HG03196 (cell line): Measurements from ENCODE around the gene SLC4A3.

Source experiments
- ATAC-seq: cut with Tn5 transposase; IDR thresholded peaks from one replicate; pipeline ENCODE4 v1.9.1; 2021; ENCODE audit not compliant: unreplicated experiment

The SLC4A3 gene

GRCh38 chr2:219627103-219628100 is at the start of gene SLC4A3:
TSS of gene SLC4A3 (plus strand) at chr2:219627630. CDS start at chr2:219627993, 363 bp downstream.
- ATAC-seq: no peak

GRCh38 chr2:219578811-219579613 is 48.4 kb upstream of the SLC4A3 start:
- ATAC-seq: no peak

DNA sequence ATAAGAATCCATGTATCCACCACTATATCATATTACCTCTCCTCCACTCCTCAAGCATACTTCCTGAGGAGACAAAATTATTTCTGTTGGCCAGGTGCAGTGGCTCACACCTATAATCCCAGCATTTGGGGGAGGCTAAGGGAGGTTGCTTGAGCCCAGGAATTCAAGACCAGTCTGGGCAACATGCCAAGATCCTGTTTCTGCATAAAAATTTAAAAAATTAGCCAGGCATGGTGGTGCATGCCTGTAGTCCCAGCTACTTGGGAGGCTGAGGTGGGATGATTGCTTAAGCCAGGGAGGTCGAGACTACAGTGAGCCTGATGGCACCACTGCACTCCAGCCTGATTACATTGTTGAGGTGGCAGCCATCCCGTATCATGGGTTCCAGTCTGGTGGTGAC is 46.1 kb upstream of the SLC4A3 start:
- ATAC-seq: no peak

GRCh38 chr2:219591091-219591490 is 36.3 kb upstream of the SLC4A3 start:
- no peak for ATAC-seq

- no peak for ATAC-seq
Observed at GRCh38 chr2:219592736-219593135, 34.7 kb upstream of the SLC4A3 start.

- no peak for ATAC-seq
Observed at GRCh38 chr2:219593154-219593553, 34.3 kb upstream of the SLC4A3 start.

DNA sequence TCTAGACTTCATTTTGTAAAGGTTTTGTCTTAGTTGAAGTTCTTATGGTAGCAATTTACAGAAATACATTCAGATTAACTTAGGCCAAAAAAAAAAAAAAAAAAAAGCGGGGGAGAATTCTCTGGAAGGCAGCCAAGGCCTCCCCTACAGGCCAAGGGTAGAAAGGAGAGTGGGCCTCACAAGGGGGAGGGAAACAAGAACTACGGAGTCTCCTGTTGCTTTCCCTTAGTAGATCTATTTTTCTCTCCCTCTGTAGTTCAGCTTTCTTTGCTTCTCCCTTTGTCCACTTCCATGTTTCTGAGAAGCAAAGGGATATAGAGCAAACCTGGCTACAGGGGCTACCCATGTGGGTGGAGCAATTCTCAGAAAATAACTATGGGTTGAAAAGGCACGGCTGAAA is 32.2 kb upstream of the SLC4A3 start:
- no peak for ATAC-seq

DNA sequence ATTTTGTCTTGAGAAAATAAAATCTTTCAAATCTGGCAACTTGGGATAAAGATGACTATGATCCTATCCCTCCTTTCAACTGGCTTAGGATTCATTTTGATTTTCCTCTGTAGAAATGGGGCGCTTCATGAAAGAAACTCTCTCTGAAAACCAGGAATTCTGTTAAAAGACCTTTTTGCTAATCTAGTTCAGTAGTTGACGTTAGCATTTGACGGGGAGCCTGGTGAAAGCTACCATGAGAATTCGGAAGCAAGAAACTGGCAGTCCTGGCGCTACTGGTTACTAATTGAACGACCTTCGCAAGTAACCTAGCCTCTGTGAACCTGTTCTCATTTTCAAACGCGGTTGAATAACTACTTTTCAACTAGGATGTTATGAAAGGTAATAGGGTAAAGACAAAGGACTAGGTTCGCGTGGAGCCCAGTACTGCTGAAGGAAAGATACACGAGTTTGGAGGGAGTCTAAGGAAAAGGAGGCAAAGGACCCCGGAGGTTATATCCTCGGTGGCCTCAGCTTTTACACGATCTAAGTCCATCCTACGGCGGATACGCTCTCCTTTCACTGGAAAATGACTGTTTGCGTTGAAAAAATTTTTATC is 30.4 kb upstream of the SLC4A3 start:
- peak; percentile 8 for ATAC-seq

GRCh38 chr2:219597552-219598307 is 29.7 kb upstream of the SLC4A3 start, which contains the start of gene STK11IP:
TSS of gene STK11IP (plus strand) at chr2:219597857. CDS start at chr2:219598120, 263 bp downstream.
- ATAC-seq: peak; percentile 91

GRCh38 chr2:219598308-219599078 is 28.9 kb upstream of the SLC4A3 start:
- ATAC-seq: no peak

DNA sequence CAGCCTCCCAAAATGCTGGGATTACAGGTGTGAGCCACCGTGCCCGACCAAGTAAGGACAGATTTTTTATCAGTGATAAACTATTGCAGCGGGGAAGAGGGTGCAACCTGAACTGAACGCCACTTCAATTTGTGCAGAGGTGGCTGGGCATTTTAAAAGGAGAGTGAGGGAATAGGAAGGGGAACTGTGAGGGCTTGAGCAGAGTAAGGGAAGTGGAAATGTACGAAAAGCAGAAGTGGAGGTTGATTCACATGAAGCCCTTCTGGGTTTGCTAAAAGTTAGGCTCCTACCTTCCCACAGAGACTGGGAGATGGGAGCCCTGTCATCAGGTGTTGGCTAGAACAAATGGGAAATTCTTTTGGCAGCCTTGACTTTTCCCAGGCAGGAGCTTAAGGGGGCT is 23.7 kb upstream of the SLC4A3 start:
- ATAC-seq: no peak

DNA sequence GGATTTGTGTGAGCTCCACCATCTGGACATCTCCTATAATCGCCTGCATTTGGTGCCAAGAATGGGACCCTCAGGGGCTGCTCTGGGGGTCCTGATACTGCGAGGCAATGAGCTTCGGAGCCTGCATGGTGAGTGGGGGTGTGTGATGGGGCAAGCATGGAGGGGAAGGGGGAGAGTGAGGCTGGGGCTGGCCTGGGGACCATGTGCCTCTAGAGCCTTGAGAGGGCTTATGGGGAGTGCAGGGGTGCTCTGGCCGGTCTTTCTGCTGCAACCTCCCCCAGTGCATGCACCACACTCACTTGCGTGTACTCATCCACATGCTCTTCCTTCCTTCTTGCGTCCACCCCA is 21.8 kb upstream of the SLC4A3 start:
- ATAC-seq: no peak

DNA sequence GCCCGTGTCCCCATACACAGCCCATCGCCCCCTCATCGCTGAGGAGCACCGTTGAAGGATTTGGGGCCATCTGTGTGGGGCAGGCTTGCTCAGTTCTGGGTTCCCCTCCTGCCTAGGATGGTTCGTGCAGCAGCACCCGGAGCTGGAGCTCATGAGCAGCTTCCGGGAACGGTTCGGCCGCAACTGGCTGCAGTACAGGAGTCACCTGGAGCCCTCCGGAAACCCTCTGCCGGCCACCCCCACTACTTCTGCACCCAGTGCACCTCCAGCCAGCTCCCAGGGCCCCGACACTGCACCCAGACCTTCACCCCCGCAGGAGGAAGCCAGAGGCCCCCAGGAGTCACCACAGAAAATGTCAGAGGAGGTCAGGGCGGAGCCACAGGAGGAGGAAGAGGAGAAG is 19.5 kb upstream of the SLC4A3 start:
- ATAC-seq: no peak

DNA sequence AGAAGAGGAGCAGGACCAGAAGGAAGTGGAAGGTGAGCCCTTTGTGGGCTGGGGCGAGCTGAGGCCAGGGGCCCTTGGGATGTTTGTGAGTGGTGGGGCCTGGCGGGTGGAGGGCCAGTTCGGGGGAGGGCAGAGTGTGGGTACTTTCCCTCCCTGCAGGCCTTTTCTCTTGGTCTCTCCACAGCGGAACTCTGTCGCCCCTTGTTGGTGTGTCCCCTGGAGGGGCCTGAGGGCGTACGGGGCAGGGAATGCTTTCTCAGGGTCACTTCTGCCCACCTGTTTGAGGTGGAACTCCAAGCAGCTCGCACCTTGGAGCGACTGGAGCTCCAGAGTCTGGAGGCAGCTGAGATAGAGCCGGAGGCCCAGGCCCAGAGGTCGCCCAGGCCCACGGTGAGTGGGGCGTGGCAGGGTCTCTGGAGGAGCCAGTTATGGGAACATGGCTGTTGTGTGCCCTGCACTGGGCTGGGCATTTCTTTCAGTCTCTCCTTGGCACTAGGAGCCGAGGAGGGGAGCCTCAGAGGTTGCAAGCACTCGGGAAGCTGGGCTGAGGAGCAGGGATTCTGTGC is 18.9 kb upstream of the SLC4A3 start:
- ATAC-seq: no peak

GRCh38 chr2:219609149-219609750 is 18.2 kb upstream of the SLC4A3 start:
- no peak for ATAC-seq

DNA sequence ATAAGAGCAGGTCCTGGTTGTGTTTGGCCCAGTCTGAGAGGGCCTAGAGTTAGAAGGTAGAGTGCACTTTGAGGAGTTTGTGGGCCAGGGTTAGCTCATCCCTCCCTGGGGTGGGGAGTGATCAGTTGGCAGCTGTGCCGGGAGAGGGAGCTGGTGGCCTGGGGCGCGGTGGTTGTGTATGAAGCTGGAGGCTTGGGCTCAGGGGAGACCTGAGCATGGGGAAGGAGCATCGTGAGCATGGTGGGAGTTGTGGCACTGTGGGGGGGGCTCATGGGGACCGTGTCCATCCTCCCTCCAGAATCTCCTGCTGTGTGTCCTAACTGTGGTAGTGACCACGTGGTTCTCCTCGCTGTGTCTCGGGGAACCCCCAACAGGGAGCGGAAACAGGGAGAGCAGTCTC is 16.1 kb upstream of the SLC4A3 start:
- ATAC-seq: no peak

DNA sequence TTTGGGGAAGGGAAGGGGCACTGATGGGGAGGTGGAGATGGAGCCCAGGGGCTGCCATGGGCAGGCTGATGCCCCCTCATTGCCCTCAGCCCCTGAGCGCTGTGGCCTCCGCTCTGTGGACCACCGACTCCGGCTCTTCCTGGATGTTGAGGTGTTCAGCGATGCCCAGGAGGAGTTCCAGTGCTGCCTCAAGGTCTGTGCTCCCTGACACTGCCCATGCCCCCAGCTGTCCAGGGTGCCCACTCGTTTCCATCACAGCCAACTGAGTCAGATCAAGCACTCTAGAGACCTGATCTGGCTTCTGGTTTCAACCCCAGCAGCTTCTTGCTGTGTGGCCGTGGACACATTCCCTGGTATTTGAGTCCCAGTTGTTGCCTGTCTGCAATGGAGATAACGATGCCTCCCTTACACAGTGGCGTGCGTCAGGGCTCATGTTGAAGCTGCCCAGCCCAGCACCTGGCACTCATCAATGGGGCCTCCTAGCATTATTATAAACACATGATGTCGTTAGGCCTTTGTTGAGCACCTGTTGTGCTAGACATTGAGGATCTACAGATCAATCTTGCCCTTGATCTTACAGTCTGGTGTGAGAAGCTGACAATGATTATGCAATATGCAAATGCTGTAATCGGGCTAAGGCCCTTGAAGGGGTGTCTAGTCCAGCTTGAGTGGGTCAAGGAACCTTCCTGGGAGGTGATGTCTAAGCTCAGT is 15.4 kb upstream of the SLC4A3 start:
- ATAC-seq: no peak

GRCh38 chr2:219612577-219613286 is 14.7 kb upstream of the SLC4A3 start:
- ATAC-seq: no peak
